ENCODE measurements around the gene MVK.

The MVK gene

GRCh38 chr12:109617491-109617890 is 43.9 kb downstream of the MVK start:
- in situ Hi-C loops (cut with MboI; ENCODE audit: low pct_unique_long_range_greater_than_20kb, low sequenced_read_pairs): no loop called here
- no peak for DNase-seq

GRCh38 chr12:109618082-109618481 is 44.5 kb downstream of the MVK start:
- DNase-seq: no peak
- in situ Hi-C loops (cut with MboI; ENCODE audit: low pct_unique_long_range_greater_than_20kb, low sequenced_read_pairs): no loop called here

- DNase-seq: no peak
- in situ Hi-C loops (cut with MboI; ENCODE audit: low pct_unique_long_range_greater_than_20kb, low sequenced_read_pairs): no loop called here
Observed at GRCh38 chr12:109619002-109619604, 45.5 kb downstream of the MVK start.

GRCh38 chr12:109621211-109621694 is 47.7 kb downstream of the MVK start:
- in situ Hi-C loops (cut with MboI; ENCODE audit: low pct_unique_long_range_greater_than_20kb, low sequenced_read_pairs): no loop called here
- no peak for DNase-seq

GRCh38 chr12:109621901-109622364 is 48.3 kb downstream of the MVK start:
- in situ Hi-C loops (cut with MboI; ENCODE audit: low pct_unique_long_range_greater_than_20kb, low sequenced_read_pairs): no loop called here
- no peak for DNase-seq

GRCh38 chr12:109624467-109624866 is 50.9 kb downstream of the MVK start:
- DNase-seq: no peak
- in situ Hi-C loops (cut with MboI; ENCODE audit: low pct_unique_long_range_greater_than_20kb, low sequenced_read_pairs): no loop called here

- in situ Hi-C loops (cut with MboI; ENCODE audit: low pct_unique_long_range_greater_than_20kb, low sequenced_read_pairs): no loop called here
- no peak for DNase-seq
Observed at GRCh38 chr12:109625131-109625559, 51.6 kb downstream of the MVK start.

- no peak for DNase-seq
- in situ Hi-C loops (cut with MboI; ENCODE audit: low pct_unique_long_range_greater_than_20kb, low sequenced_read_pairs): no loop called here
Observed at GRCh38 chr12:109625749-109626377, 52.3 kb downstream of the MVK start.

- in situ Hi-C loops (cut with MboI; ENCODE audit: low pct_unique_long_range_greater_than_20kb, low sequenced_read_pairs): no loop called here
- DNase-seq: no peak
Observed at GRCh38 chr12:109626378-109627115, 53.0 kb downstream of the MVK start.

GRCh38 chr12:109627633-109628032 is 54.0 kb downstream of the MVK start:
- in situ Hi-C loops (cut with MboI; ENCODE audit: low pct_unique_long_range_greater_than_20kb, low sequenced_read_pairs): no loop called here
- DNase-seq: no peak

- no peak for DNase-seq
- in situ Hi-C loops (cut with MboI; ENCODE audit: low pct_unique_long_range_greater_than_20kb, low sequenced_read_pairs): no loop called here
Observed at GRCh38 chr12:109630107-109630506, 56.5 kb downstream of the MVK start.

GRCh38 chr12:109630815-109631214 is 57.2 kb downstream of the MVK start:
- in situ Hi-C loops (cut with MboI; ENCODE audit: low pct_unique_long_range_greater_than_20kb, low sequenced_read_pairs): no loop called here
- no peak for DNase-seq

- in situ Hi-C loops (cut with MboI; ENCODE audit: low pct_unique_long_range_greater_than_20kb, low sequenced_read_pairs): no loop called here
Observed at GRCh38 chr12:109631302-109631701, 57.7 kb downstream of the MVK start.

GRCh38 chr12:109631751-109632150 is 58.2 kb downstream of the MVK start:
- in situ Hi-C loops (cut with MboI; ENCODE audit: low pct_unique_long_range_greater_than_20kb, low sequenced_read_pairs): no loop called here

More at GRCh38 chr12:109631302-109631701, 57.7 kb downstream of the MVK start:
- DNase-seq: no peak

GRCh38 chr12:109632342-109632741 is 58.7 kb downstream of the MVK start:
- no peak for DNase-seq
- in situ Hi-C loops (cut with MboI; ENCODE audit: low pct_unique_long_range_greater_than_20kb, low sequenced_read_pairs): no loop called here

More at GRCh38 chr12:109631751-109632150, 58.2 kb downstream of the MVK start:
- DNase-seq: no peak

- in situ Hi-C loops (cut with MboI; ENCODE audit: low pct_unique_long_range_greater_than_20kb, low sequenced_read_pairs): no loop called here
- no peak for DNase-seq
Observed at GRCh38 chr12:109635717-109636116, 62.1 kb downstream of the MVK start.

- in situ Hi-C loops (cut with MboI; ENCODE audit: low pct_unique_long_range_greater_than_20kb, low sequenced_read_pairs): no loop called here
Observed at GRCh38 chr12:109637348-109637747, 63.8 kb downstream of the MVK start.

GRCh38 chr12:109637996-109638395 is 64.4 kb downstream of the MVK start:
- in situ Hi-C loops (cut with MboI; ENCODE audit: low pct_unique_long_range_greater_than_20kb, low sequenced_read_pairs): no loop called here
- no peak for DNase-seq

More at GRCh38 chr12:109637348-109637747, 63.8 kb downstream of the MVK start:
- no peak for DNase-seq

GRCh38 chr12:109638735-109639134 is 65.1 kb downstream of the MVK start:
- in situ Hi-C loops (cut with MboI; ENCODE audit: low pct_unique_long_range_greater_than_20kb, low sequenced_read_pairs): no loop called here

More at GRCh38 chr12:109638735-109639134, 65.1 kb downstream of the MVK start:
- no peak for DNase-seq
